HCT116 (cell line): Measurements from ENCODE around the gene LTBP1. TPM values are rescaled to one million over a fixed set of nuclear protein-coding genes. Genes with fewer than 3 reads are reported as not detected.

Experiments
- ATAC-seq: fragments of 200-7000 bp; cut with Tn5 transposase; 2 replicates; pipeline ENCODE4 v1.9.1; 2020; ENCODE audit warnings: mild to moderate bottlenecking, moderate library complexity
- BruUV-seq: library from RNA; stranded (reverse); fragments of 400-500 nt; replicated peaks from 2 replicates; lab custom pipeline; 2021; lab: Mats Ljungman, UMichigan
- CTCF ChIA-PET: fragments of 300-600 bp; sonication (Branson Sonifier 250); formaldehyde crosslinking; loops from one replicate; lab custom pipeline; 2021; ENCODE audit warnings: antibody characterized with exemption; lab: Charles Lee
- POLR2A ChIA-PET: fragments of 300-600, 350-600 bp; sonication (Branson Sonifier 250); formaldehyde crosslinking; loops from one replicate; lab custom pipeline; 2021; ENCODE audit warnings: antibody characterized with exemption; lab: Charles Lee
- RAD21 ChIA-PET, 2 experiments: fragments of 300-600 bp; sonication (Branson Sonifier 250); formaldehyde crosslinking; loops; one replicate each; lab custom pipeline; 2023; ENCODE audit warnings: low total read pairs in 2 of 2; ENCODE audit not compliant: uncharacterized antibody in 2 of 2, unreplicated experiment in 2 of 2, low non-redundant PET in 1 of 2; lab: Charles Lee
- DNase-seq: peaks from one replicate; pipeline ENCODE4 v3.0.0-alpha.2; 2010; ENCODE audit warnings: low read depth, low spot score
- H2AFZ ChIP-seq: fragments of 200-600 bp; shearing (Covaris generic), sonication (generic); 2 replicates; pipeline ENCODE4 v1.6.1; 2017; ENCODE audit warnings: low read depth, mixed run types, mixed read lengths, antibody characterized with exemption, low read length; ENCODE audit not compliant: poor library complexity, severe bottlenecking
- H3K27ac ChIP-seq: 2 replicates; pipeline ENCODE4 v1.5.1; 2012; ENCODE audit warnings: low read depth, low read length
- H3K27me3 ChIP-seq: fragments of 200-600 bp; sonication (generic); 2 replicates; pipeline ENCODE4 v1.6.1; 2016; ENCODE audit warnings: mixed run types, low read length, mixed read lengths; ENCODE audit not compliant: insufficient read depth
- H3K36me3 ChIP-seq, 2 experiments: fragments of 200-500 bp in 1 of 2; fragments of 200-600 bp in 1 of 2; sonication (Bioruptor generic) in 1 of 2; sonication (generic) in 1 of 2; 2 replicates each; pipeline versions ENCODE4 v1.5.1 to v1.6.1; 2014 to 2016; ENCODE audit warnings: low read length in 2 of 2, inconsistent platforms in 1 of 2, mixed read lengths in 1 of 2, mixed run types in 1 of 2; ENCODE audit not compliant: insufficient read depth in 2 of 2, control insufficient read depth in 1 of 2
- H3K4me1 ChIP-seq, 2 experiments: fragments of 200-600 bp in 1 of 2; sonication (generic) in 1 of 2; 2 replicates each; pipeline versions ENCODE4 v1.5.1 to v1.6.1; 2012 to 2017; ENCODE audit warnings: low read length in 2 of 2, inconsistent platforms in 1 of 2, mild to moderate bottlenecking in 1 of 2, mixed read lengths in 1 of 2, mixed run types in 1 of 2, moderate library complexity in 1 of 2; ENCODE audit not compliant: insufficient read depth in 2 of 2, control insufficient read depth in 1 of 2
- H3K4me2 ChIP-seq: fragments of 200-600 bp; sonication (generic); 2 replicates; pipeline ENCODE4 v1.6.1; 2017; ENCODE audit warnings: mixed run types, low read length, mixed read lengths
- H3K4me3 ChIP-seq, 2 experiments: fragments of 200-600 bp in 1 of 2; sonication (generic) in 1 of 2; replicated peaks in 1 of 2; 2 replicates each; pipeline ENCODE4 v1.5.1; 2011 to 2016; ENCODE audit warnings: low read length in 2 of 2, control low read depth in 1 of 2, low read depth in 1 of 2, mild to moderate bottlenecking in 1 of 2, mixed read lengths in 1 of 2, mixed run types in 1 of 2
- H3K79me2 ChIP-seq: fragments of 200-600 bp; sonication (generic); 2 replicates; pipeline ENCODE4 v1.6.1; 2017; ENCODE audit warnings: mild to moderate bottlenecking, mixed run types, low read length, moderate library complexity, mixed read lengths; ENCODE audit not compliant: insufficient read depth
- H3K9ac ChIP-seq: fragments of 200-600 bp; sonication (generic); 2 replicates; pipeline ENCODE4 v1.6.1; 2016; ENCODE audit warnings: low read length, mixed read lengths
- H3K9me2 ChIP-seq: fragments of 200-600 bp; sonication (generic), shearing (Covaris generic); 2 replicates; pipeline ENCODE4 v1.6.1; 2017; ENCODE audit warnings: mixed run types, mild to moderate bottlenecking, moderate library complexity; ENCODE audit not compliant: insufficient read depth
- H3K9me3 ChIP-seq, 2 experiments: fragments of 200-500 bp in 1 of 2; fragments of 200-600 bp in 1 of 2; sonication (Bioruptor generic) in 1 of 2; sonication (generic) in 1 of 2; 2 replicates each; pipeline ENCODE4 v1.6.1; 2014 to 2017; ENCODE audit warnings: low read length in 2 of 2, mixed read lengths in 2 of 2, inconsistent platforms in 1 of 2, low read depth in 1 of 2, mild to moderate bottlenecking in 1 of 2, mixed run types in 1 of 2, moderate library complexity in 1 of 2; ENCODE audit not compliant: control insufficient read depth in 1 of 2, insufficient read depth in 1 of 2
- H4K20me1 ChIP-seq: fragments of 200-600 bp; sonication (generic), shearing (Covaris generic); 2 replicates; pipeline ENCODE4 v1.6.1; 2017; ENCODE audit warnings: mixed run types, mild to moderate bottlenecking, moderate library complexity; ENCODE audit not compliant: insufficient read depth
- ATF3 ChIP-seq: IDR thresholded peaks from 2 replicates; pipeline ENCODE4 v1.6.1; 2012
- CBX3 ChIP-seq: IDR thresholded peaks from 2 replicates; pipeline ENCODE4 v1.6.1; 2012; ENCODE audit warnings: low read depth
- CEBPB ChIP-seq: IDR thresholded peaks from 2 replicates; pipeline ENCODE4 v1.6.1; 2012; ENCODE audit warnings: low read depth
- ELF1 ChIP-seq: IDR thresholded peaks from 2 replicates; pipeline ENCODE4 v1.6.1; 2012; ENCODE audit warnings: low read depth, borderline replicate concordance
- EZH2 ChIP-seq: fragments of 200-600 bp; sonication (generic); IDR thresholded peaks from 2 replicates; pipeline ENCODE4 v1.6.1; 2017; ENCODE audit warnings: antibody characterized with exemption, mixed run types
- EZH2phosphoT487 ChIP-seq: fragments of 200-600 bp; IDR thresholded peaks from 2 replicates; pipeline ENCODE4 v1.6.1; 2018; ENCODE audit warnings: antibody characterized with exemption, borderline replicate concordance
- JUND ChIP-seq: IDR thresholded peaks from 2 replicates; pipeline ENCODE4 v1.6.1; 2012
- MAX ChIP-seq: IDR thresholded peaks from 2 replicates; pipeline ENCODE4 v1.6.1; 2012
- POLR2AphosphoS5 ChIP-seq: IDR thresholded peaks from 2 replicates; pipeline ENCODE4 v1.6.1; 2011; ENCODE audit warnings: mild to moderate bottlenecking, low read depth, low read length, moderate library complexity
- SIN3A ChIP-seq: IDR thresholded peaks from 2 replicates; pipeline ENCODE4 v1.6.1; 2012; ENCODE audit warnings: low read depth
- ZBTB33 ChIP-seq: IDR thresholded peaks from 2 replicates; pipeline ENCODE4 v1.6.1; 2011; ENCODE audit warnings: mild to moderate bottlenecking, low read length, moderate library complexity; ENCODE audit not compliant: insufficient replicate concordance; ENCODE audit errors: extremely low read depth
- ZNF274 ChIP-seq: fragments of 200-500 bp; sonication (Bioruptor generic); IDR thresholded peaks from 2 replicates; pipeline ENCODE4 v1.6.1; 2014; ENCODE audit warnings: mild to moderate bottlenecking, low read depth, low read length, inconsistent platforms
- intact Hi-C: fragments of 100-400 bp; cut with micrococcal nuclease; formaldehyde crosslinking; loops from 2 replicates; pipeline ENCODE4 v1.10.0; 2022
- total RNA-seq: library from RNA; stranded (reverse); gene quantifications from one replicate; pipeline ENCODE4 v1.2.1, GENCODE V29; 2021; ENCODE audit not compliant: unreplicated experiment

Gene LTBP1
- total RNA-seq, 1 experiment from 2014 or later: 5.1 TPM

- H3K4me3 ChIP-seq: no peak overlapping the region
- H3K9me3 ChIP-seq: no peaks in the 10 kb centered on the region
- DNase-seq (no peak), ATAC-seq (no peak)
- H4K20me1 ChIP-seq: no peaks in the 10 kb centered on the region
- POLR2A ChIA-PET: no interaction called here
- no peak overlapping the region for H3K27ac ChIP-seq
- H3K9me2 ChIP-seq: no peaks in the 10 kb centered on the region
- no TSS peak for BruUV-seq
- H3K27me3 ChIP-seq: no peaks in the 10 kb centered on the region
- intact Hi-C loops: no loop called here
- RAD21 ChIA-PET: no interaction called here
- no peak overlapping the region for H3K4me2 ChIP-seq
- CTCF ChIA-PET: no interaction called here
- no peak overlapping the region for H3K9ac ChIP-seq
- no peaks in the 10 kb centered on the region for H3K79me2 ChIP-seq
- TF ChIP-seq ELF1 (no peak), MAX (no peak), EZH2 (no peak), POLR2AphosphoS5 (no peak), EZH2phosphoT487 (no peak), ZNF274 (no peak), CEBPB (no peak), ZBTB33 (no peak), SIN3A (no peak), ATF3 (no peak), CBX3 (no peak), JUND (no peak)
- TF ChIP-seq, all 23 proteins: peak for 0
- Histone ChIP-seq H3K4me1 (peaks cover 10 to 13% of the 10 kb centered on the region in 2 experiments; a peak in 3 of 4 replicates), H2AFZ (no peak overlapping the region), H3K36me3 (no peaks in the 10 kb centered on the region)
Measured at GRCh38 chr2:33108483-33109443, 162.0 kb downstream of the LTBP1 start.
